MM.1S (cell line): ENCODE data around the gene TUFT1.

Experiments used
- DNase-seq: peaks from one replicate; pipeline ENCODE4 v3.0.0-alpha.2; 2015
- H2AFZ ChIP-seq: fragments of 300-600 bp; sonication (generic); 2 replicates; pipeline ENCODE4 v1.6.0; 2016; ENCODE audit warnings: antibody characterized with exemption, low read length
- H3F3A ChIP-seq: fragments of 300-600 bp; sonication (generic); 2 replicates; pipeline ENCODE4 v1.6.1; 2016; ENCODE audit warnings: mild to moderate bottlenecking, antibody characterized with exemption, low read length, moderate library complexity, mixed read lengths; ENCODE audit not compliant: insufficient read depth
- H3K27ac ChIP-seq: fragments of 300-600 bp; sonication (generic); 2 replicates; pipeline ENCODE4 v1.5.1; 2016; ENCODE audit warnings: mild to moderate bottlenecking, low read length
- H3K27me3 ChIP-seq: fragments of 300-600 bp; sonication (generic); replicated peaks from 2 replicates; pipeline ENCODE4 v1.6.0; 2016; ENCODE audit warnings: low read length; ENCODE audit not compliant: insufficient read depth
- H3K36me3 ChIP-seq: fragments of 300-600 bp; sonication (generic); replicated peaks from 2 replicates; pipeline ENCODE4 v1.6.1; 2016; ENCODE audit warnings: mild to moderate bottlenecking, low read length, mixed read lengths; ENCODE audit not compliant: insufficient read depth
- H3K4me1 ChIP-seq: fragments of 300-600 bp; sonication (generic); 2 replicates; pipeline ENCODE4 v1.6.1; 2016; ENCODE audit warnings: low read length, mixed read lengths
- H3K4me2 ChIP-seq: fragments of 300-600 bp; sonication (generic); 2 replicates; pipeline ENCODE4 v1.6.0; 2016; ENCODE audit warnings: low read depth, low read length
- H3K4me3 ChIP-seq: fragments of 300-600 bp; sonication (generic); 2 replicates; pipeline ENCODE4 v1.5.1; 2016; ENCODE audit warnings: low read length, mixed read lengths
- H3K79me2 ChIP-seq: fragments of 300-600 bp; sonication (generic); 2 replicates; pipeline ENCODE4 v1.6.1; 2016; ENCODE audit warnings: mixed run types, low read length, mixed read lengths
- H3K9ac ChIP-seq: fragments of 300-600 bp; sonication (generic); 2 replicates; pipeline ENCODE4 v1.6.1; 2016; ENCODE audit warnings: low read length, mixed read lengths
- H3K9me2 ChIP-seq: fragments of 300-600 bp; sonication (generic); replicated peaks from 2 replicates; pipeline ENCODE4 v1.6.1; 2016; ENCODE audit warnings: mild to moderate bottlenecking, low read length, mixed read lengths; ENCODE audit not compliant: insufficient read depth
- H3K9me3 ChIP-seq: fragments of 300-600 bp; sonication (generic); replicated peaks from 2 replicates; pipeline ENCODE4 v1.6.1; 2016; ENCODE audit warnings: mild to moderate bottlenecking, low read length, mixed read lengths; ENCODE audit not compliant: insufficient read depth
- H4K20me1 ChIP-seq: fragments of 300-600 bp; sonication (generic); 2 replicates; pipeline ENCODE4 v1.6.1; 2016; ENCODE audit warnings: mild to moderate bottlenecking, low read length, moderate library complexity, mixed read lengths; ENCODE audit not compliant: insufficient read depth
- CTCF ChIP-seq: fragments of 300-600 bp; sonication (generic); IDR thresholded peaks from 2 replicates; pipeline ENCODE4 v1.5.1; 2016; ENCODE audit warnings: antibody characterized with exemption, low read length, mixed read lengths
- EZH2 ChIP-seq: fragments of 300-600 bp; sonication (generic); optimal IDR thresholded peaks from 2 replicates; pipeline ENCODE3; 2017; ENCODE audit warnings: low read depth, mild to moderate bottlenecking, antibody characterized with exemption, low read length, mixed read lengths
- EZH2phosphoT487 ChIP-seq: fragments of 300-600 bp; sonication (generic); IDR thresholded peaks from 2 replicates; pipeline ENCODE4 v1.6.1; 2018; ENCODE audit warnings: antibody characterized with exemption, low read length

TUFT1 gene

GRCh38 chr1:151523326-151523725, 16.8 kb upstream of the TUFT1 start:
- no peaks in the 10 kb centered on the region for H3K36me3 ChIP-seq

GRCh38 chr1:151524736-151525135, 15.4 kb upstream of the TUFT1 start:
- H3K36me3 ChIP-seq: no peaks in the 10 kb centered on the region
- no peaks in the 10 kb centered on the region for H3K9me2 ChIP-seq
- no peak overlapping the region for H3K4me2 ChIP-seq
- no peaks in the 10 kb centered on the region for H4K20me1 ChIP-seq
- H3K27me3 ChIP-seq: no peaks in the 10 kb centered on the region
- no peak overlapping the region for H3K27ac ChIP-seq
- H3K79me2 ChIP-seq: no peaks in the 10 kb centered on the region
- no peak overlapping the region for H3K9ac ChIP-seq
- peaks cover 8% of the 10 kb centered on the region; the same call in 1 of the 2 replicates for H3K4me1 ChIP-seq
- TF ChIP-seq CTCF: no peak
- no peak for TF ChIP-seq EZH2
- TF ChIP-seq EZH2phosphoT487: no peak
- DNase-seq: no peak
- H2AFZ ChIP-seq: no peak overlapping the region
- no peaks in the 10 kb centered on the region for H3K9me3 ChIP-seq
- H3K4me3 ChIP-seq: no peak overlapping the region
- H3F3A ChIP-seq: no peaks in the 10 kb centered on the region; the same call in 1 of the 2 replicates

More at GRCh38 chr1:151523326-151523725, 16.8 kb upstream of the TUFT1 start:
- Histone ChIP-seq H3K9ac (no peak overlapping the region), H3K27ac (no peak overlapping the region), H3K9me3 (no peaks in the 10 kb centered on the region), H3K4me2 (no peak overlapping the region), H3F3A (no peaks in the 10 kb centered on the region; the same call in 1 of the 2 replicates), H3K4me3 (no peak overlapping the region), H4K20me1 (no peaks in the 10 kb centered on the region), H3K79me2 (no peaks in the 10 kb centered on the region), H3K27me3 (no peaks in the 10 kb centered on the region), H2AFZ (no peak overlapping the region), H3K9me2 (no peaks in the 10 kb centered on the region), H3K4me1 (peaks cover 8% of the 10 kb centered on the region; the same call in 1 of the 2 replicates)
- DNase-seq: no peak
- TF ChIP-seq EZH2: no peak
- TF ChIP-seq EZH2phosphoT487: no peak
- no peak for TF ChIP-seq CTCF

GRCh38 chr1:151526735-151527525, 13.2 kb upstream of the TUFT1 start:
- Histone ChIP-seq H3K4me3 (no peak overlapping the region), H3K9me2 (no peaks in the 10 kb centered on the region), H3K27me3 (no peaks in the 10 kb centered on the region), H3K4me1 (no peaks in the 10 kb centered on the region), H4K20me1 (no peaks in the 10 kb centered on the region), H3K9me3 (no peaks in the 10 kb centered on the region), H3K27ac (no peak overlapping the region), H3K9ac (no peak overlapping the region), H3F3A (no peaks in the 10 kb centered on the region), H3K4me2 (no peak overlapping the region), H3K79me2 (no peaks in the 10 kb centered on the region), H2AFZ (no peak overlapping the region), H3K36me3 (no peaks in the 10 kb centered on the region)
- no peak for TF ChIP-seq EZH2
- TF ChIP-seq CTCF: no peak
- no peak for TF ChIP-seq EZH2phosphoT487
- DNase-seq: no peak
